SK-N-SH treated with all-trans-retinoic acid at 6 μM for 48 hours (cell line): ENCODE data around the gene HSD11B1L.

Source experiments
- ATAC-seq: fragments of 200-7000 bp; cut with Tn5 transposase; 3 replicates; pipeline ENCODE4 v1.9.1; 2020; ENCODE audit warnings: mild to moderate bottlenecking, moderate library complexity
- ARNTL ChIP-seq: fragments of 450-650 bp; formaldehyde crosslinking; IDR thresholded peaks from 2 replicates; pipeline ENCODE4 v1.5.0; 2020; ENCODE audit warnings: low read depth, mild to moderate bottlenecking, moderate library complexity, borderline replicate concordance
- BACH2 ChIP-seq: fragments of 250-450 bp; sonication (Bioruptor Pico); IDR thresholded peaks from 2 replicates; pipeline ENCODE4 v1.9.0; 2021; ENCODE audit warnings: mild to moderate bottlenecking, borderline replicate concordance
- CSDC2 ChIP-seq: fragments of 250-450 bp; sonication (Bioruptor Pico); IDR thresholded peaks from 2 replicates; pipeline ENCODE4 v1.5.0; 2020; ENCODE audit warnings: mild to moderate bottlenecking, moderate library complexity
- ESRRG ChIP-seq: fragments of 250-450 bp; sonication (Bioruptor Pico); IDR thresholded peaks from 2 replicates; pipeline ENCODE4 v1.6.1; 2021; ENCODE audit warnings: mild to moderate bottlenecking
- GLIS3 ChIP-seq: fragments of 250-450 bp; sonication (Bioruptor Pico); IDR thresholded peaks from 2 replicates; pipeline ENCODE4 v1.5.0; 2020; ENCODE audit warnings: mild to moderate bottlenecking, moderate library complexity
- PPARA ChIP-seq: fragments of 250-450 bp; sonication (Bioruptor Pico); IDR thresholded peaks from 2 replicates; pipeline ENCODE4 v1.5.0; 2020; ENCODE audit warnings: mild to moderate bottlenecking, borderline replicate concordance
- SNAI2 ChIP-seq: fragments of 250-450 bp; sonication (Bioruptor Pico); IDR thresholded peaks from 2 replicates; pipeline ENCODE4 v1.5.0; 2020; ENCODE audit warnings: mild to moderate bottlenecking, moderate library complexity
- TCF4 ChIP-seq: fragments of 250-450 bp; sonication (Bioruptor Pico); IDR thresholded peaks from 2 replicates; pipeline ENCODE4 v1.8.0; 2021; ENCODE audit warnings: mild to moderate bottlenecking, moderate library complexity, borderline replicate concordance
- TOX ChIP-seq: fragments of 250-450 bp; sonication (Bioruptor Pico); IDR thresholded peaks from 2 replicates; pipeline ENCODE4 v1.8.0; 2021; ENCODE audit warnings: mild to moderate bottlenecking, moderate library complexity, borderline replicate concordance
- ZC3H10 ChIP-seq: fragments of 250-450 bp; sonication (Bioruptor Pico); IDR thresholded peaks from 2 replicates; pipeline ENCODE4 v1.5.1; 2021; ENCODE audit warnings: mild to moderate bottlenecking, moderate library complexity
- ZFP3 ChIP-seq: fragments of 250-450 bp; sonication (Bioruptor Pico); IDR thresholded peaks from 2 replicates; pipeline ENCODE4 v1.5.0; 2020; ENCODE audit warnings: mild to moderate bottlenecking, moderate library complexity
- ZNF70 ChIP-seq: fragments of 450-650 bp; formaldehyde crosslinking; IDR thresholded peaks from 2 replicates; pipeline ENCODE4 v1.5.0; 2020; ENCODE audit warnings: mild to moderate bottlenecking, moderate library complexity
- TF ChIP-seq, protein P1 (sequence below): fragments of 250-450 bp; sonication (Bioruptor Pico); IDR thresholded peaks from 2 replicates; pipeline ENCODE4 v1.5.0; 2020; ENCODE audit warnings: mild to moderate bottlenecking, moderate library complexity
- TF ChIP-seq, protein P2 (sequence below): fragments of 250-450 bp; sonication (Bioruptor Pico); IDR thresholded peaks from 2 replicates; pipeline ENCODE4 v1.5.1; 2020; ENCODE audit warnings: low read depth, mild to moderate bottlenecking, moderate library complexity
- TF ChIP-seq, protein P3 (sequence below): fragments of 250-450 bp; sonication (Bioruptor Pico); IDR thresholded peaks from 2 replicates; pipeline ENCODE4 v1.8.0; 2020; ENCODE audit warnings: mild to moderate bottlenecking, moderate library complexity, borderline replicate concordance
- TF ChIP-seq, protein P4 (sequence below): fragments of 250-450 bp; sonication (Bioruptor Pico); IDR thresholded peaks from 2 replicates; pipeline ENCODE4 v1.5.1; 2021; ENCODE audit warnings: mild to moderate bottlenecking, moderate library complexity

HSD11B1L gene

DNA sequence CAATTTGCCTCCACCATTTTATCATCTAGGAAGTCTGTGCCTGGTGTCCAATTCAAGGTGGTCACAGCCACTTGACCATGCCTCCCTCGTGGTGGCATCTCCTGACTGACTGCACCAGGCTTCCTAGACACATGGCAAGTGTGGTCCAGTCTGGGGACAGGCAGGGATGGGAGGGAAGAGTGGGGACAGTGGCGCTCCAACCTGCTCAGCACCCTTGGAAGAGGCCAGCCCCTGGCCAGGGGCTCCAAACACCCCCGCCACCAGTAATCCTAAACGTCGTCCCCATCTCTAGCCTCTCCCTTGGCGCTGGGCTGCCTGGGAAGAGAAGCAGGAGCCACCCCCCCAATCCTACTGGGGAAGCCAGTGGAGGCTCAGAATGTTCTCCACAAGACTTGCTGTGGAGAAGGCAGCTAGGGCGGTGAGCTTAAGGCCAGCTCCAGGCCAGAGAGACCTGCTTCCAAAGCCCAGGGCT lies 11.9 kb downstream of the HSD11B1L start:
- ATAC-seq: no peak
- TF ChIP-seq, protein P1, sequence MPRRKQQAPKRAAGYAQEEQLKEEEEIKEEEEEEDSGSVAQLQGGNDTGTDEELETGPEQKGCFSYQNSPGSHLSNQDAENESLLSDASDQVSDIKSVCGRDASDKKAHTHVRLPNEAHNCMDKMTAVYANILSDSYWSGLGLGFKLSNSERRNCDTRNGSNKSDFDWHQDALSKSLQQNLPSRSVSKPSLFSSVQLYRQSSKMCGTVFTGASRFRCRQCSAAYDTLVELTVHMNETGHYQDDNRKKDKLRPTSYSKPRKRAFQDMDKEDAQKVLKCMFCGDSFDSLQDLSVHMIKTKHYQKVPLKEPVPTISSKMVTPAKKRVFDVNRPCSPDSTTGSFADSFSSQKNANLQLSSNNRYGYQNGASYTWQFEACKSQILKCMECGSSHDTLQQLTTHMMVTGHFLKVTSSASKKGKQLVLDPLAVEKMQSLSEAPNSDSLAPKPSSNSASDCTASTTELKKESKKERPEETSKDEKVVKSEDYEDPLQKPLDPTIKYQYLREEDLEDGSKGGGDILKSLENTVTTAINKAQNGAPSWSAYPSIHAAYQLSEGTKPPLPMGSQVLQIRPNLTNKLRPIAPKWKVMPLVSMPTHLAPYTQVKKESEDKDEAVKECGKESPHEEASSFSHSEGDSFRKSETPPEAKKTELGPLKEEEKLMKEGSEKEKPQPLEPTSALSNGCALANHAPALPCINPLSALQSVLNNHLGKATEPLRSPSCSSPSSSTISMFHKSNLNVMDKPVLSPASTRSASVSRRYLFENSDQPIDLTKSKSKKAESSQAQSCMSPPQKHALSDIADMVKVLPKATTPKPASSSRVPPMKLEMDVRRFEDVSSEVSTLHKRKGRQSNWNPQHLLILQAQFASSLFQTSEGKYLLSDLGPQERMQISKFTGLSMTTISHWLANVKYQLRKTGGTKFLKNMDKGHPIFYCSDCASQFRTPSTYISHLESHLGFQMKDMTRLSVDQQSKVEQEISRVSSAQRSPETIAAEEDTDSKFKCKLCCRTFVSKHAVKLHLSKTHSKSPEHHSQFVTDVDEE (CRISPR knock-in tag): no peak
- no peak for TF ChIP-seq ARNTL
- TF ChIP-seq PPARA (CRISPR knock-in tag): no peak
- no peak for TF ChIP-seq ESRRG (CRISPR knock-in tag)

DNA sequence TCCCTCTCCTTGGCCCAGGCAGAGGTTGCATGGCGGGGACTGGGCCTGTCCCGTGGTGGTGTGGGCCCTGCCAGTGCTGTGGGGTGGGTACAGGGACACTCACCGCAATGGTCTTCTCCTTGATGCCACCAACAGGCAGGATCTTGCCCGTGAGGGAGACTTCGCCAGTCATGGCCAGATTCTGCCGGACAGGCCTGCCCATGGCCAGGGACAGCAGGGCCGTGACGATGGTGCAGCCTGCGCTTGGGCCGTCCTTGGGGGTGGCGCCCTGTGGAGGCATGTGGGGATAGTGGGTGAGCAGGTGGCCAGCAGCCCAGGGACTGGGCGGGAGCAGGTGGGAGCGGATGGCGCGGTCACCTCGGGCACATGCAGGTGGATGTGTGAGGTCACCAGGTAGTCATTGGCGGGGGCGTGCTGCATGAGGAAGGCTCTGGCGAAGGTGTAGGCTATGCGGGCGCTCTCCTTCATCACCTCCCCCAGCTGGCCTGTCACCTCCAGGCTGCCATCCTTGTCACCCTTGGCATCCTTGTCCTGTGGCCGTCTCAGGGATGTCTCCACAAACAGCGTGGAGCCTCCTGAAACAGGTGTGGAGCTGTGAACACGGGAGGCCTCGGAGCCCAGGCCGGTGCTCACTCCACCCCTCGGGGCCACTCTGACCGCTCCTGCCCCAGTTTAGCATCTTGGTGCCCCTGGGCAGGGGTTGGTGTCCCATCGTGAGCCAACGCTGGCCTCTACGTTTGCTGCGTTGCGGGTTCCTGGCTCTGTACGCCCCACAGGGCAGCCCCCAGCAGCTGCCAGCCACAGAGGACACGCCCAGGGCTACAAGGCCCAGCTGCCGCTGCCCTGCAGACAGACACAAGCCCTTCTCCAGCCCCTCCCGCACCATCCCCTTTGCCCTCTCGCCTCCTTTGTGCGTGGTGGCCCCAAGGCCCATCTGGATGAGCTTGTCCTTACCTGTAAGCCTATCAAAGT lies 12.7 kb downstream of the HSD11B1L start:
- no peak for ATAC-seq
- TF ChIP-seq ESRRG (CRISPR knock-in tag): no peak
- no peak for TF ChIP-seq PPARA (CRISPR knock-in tag)
- TF ChIP-seq, protein P2, sequence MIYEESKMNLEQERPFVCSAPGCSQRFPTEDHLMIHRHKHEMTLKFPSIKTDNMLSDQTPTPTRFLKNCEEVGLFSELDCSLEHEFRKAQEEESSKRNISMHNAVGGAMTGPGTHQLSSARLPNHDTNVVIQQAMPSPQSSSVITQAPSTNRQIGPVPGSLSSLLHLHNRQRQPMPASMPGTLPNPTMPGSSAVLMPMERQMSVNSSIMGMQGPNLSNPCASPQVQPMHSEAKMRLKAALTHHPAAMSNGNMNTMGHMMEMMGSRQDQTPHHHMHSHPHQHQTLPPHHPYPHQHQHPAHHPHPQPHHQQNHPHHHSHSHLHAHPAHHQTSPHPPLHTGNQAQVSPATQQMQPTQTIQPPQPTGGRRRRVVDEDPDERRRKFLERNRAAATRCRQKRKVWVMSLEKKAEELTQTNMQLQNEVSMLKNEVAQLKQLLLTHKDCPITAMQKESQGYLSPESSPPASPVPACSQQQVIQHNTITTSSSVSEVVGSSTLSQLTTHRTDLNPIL (CRISPR knock-in tag): no peak
- no peak for TF ChIP-seq TCF4 (CRISPR knock-in tag)
- no peak for TF ChIP-seq TOX
- TF ChIP-seq, protein P3, sequence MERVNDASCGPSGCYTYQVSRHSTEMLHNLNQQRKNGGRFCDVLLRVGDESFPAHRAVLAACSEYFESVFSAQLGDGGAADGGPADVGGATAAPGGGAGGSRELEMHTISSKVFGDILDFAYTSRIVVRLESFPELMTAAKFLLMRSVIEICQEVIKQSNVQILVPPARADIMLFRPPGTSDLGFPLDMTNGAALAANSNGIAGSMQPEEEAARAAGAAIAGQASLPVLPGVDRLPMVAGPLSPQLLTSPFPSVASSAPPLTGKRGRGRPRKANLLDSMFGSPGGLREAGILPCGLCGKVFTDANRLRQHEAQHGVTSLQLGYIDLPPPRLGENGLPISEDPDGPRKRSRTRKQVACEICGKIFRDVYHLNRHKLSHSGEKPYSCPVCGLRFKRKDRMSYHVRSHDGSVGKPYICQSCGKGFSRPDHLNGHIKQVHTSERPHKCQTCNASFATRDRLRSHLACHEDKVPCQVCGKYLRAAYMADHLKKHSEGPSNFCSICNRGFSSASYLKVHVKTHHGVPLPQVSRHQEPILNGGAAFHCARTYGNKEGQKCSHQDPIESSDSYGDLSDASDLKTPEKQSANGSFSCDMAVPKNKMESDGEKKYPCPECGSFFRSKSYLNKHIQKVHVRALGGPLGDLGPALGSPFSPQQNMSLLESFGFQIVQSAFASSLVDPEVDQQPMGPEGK (CRISPR knock-in tag): no peak
- TF ChIP-seq, protein P1 (CRISPR knock-in tag): no peak
- TF ChIP-seq BACH2 (CRISPR knock-in tag): no peak
- no peak for TF ChIP-seq ZFP3 (CRISPR knock-in tag)
- TF ChIP-seq CSDC2: no peak

DNA sequence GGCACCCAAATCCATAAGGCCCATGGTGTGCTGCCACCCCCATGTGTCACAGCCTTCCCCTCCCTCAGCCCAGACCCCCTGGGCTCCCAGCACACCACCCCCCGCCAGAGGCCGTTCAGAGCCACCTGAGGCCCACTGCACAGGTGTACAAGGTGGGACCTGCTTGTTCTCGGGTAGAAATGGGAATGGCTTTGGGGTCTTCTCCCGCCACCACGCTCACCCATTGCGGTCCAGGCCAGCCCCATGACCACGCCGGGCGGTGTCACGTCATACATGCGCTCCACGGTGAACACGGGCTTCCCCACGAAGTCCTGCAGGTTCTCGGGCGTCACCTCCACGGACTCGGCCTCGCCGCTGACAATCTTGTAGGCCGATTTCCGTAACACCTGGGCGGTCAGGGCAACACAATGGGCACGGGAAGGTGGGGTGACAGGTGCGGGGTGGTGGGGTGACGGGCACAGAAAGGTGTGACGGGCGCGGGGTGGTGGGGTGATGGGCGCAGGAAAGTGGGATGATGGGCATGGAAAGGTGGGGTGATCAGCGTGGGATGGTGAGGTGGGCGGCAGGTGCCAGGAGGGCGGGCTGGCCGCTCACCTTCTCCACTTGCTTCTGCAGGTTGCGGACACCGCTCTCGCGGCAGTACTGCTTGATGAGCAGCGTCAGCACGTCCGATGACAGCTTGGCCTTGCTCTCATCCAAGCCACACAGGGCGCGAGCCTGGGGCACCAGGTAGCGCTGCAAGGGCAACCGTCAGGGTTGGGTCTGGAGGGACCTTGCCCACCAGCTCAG lies 13.5 kb downstream of the HSD11B1L start:
- TF ChIP-seq SNAI2 (CRISPR knock-in tag) (no peak), TOX (no peak), ZNF70 (CRISPR knock-in tag) (no peak), PPARA (CRISPR knock-in tag) (no peak), GLIS3 (CRISPR knock-in tag) (no peak), ZFP3 (CRISPR knock-in tag) (no peak), ZC3H10 (no peak), ARNTL (no peak), ESRRG (CRISPR knock-in tag) (no peak), BACH2 (CRISPR knock-in tag) (no peak)
- TF ChIP-seq, protein P3 (CRISPR knock-in tag): no peak
- TF ChIP-seq, protein P1 (CRISPR knock-in tag): no peak
- TF ChIP-seq, protein P4, sequence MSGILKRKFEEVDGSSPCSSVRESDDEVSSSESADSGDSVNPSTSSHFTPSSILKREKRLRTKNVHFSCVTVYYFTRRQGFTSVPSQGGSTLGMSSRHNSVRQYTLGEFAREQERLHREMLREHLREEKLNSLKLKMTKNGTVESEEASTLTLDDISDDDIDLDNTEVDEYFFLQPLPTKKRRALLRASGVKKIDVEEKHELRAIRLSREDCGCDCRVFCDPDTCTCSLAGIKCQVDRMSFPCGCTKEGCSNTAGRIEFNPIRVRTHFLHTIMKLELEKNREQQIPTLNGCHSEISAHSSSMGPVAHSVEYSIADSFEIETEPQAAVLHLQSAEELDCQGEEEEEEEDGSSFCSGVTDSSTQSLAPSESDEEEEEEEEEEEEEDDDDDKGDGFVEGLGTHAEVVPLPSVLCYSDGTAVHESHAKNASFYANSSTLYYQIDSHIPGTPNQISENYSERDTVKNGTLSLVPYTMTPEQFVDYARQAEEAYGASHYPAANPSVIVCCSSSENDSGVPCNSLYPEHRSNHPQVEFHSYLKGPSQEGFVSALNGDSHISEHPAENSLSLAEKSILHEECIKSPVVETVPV (CRISPR knock-in tag): no peak
- no peak for ATAC-seq
